SK-N-MC (cell line): ENCODE results near the gene EXD1.

Source experiments
- DNase-seq: peaks from one replicate; pipeline ENCODE4 v3.0.0-alpha.2; 2011; ENCODE audit warnings: low read depth, low spot score
- H3K27ac ChIP-seq: fragments of 200-600 bp; sonication (generic); 2 replicates; pipeline ENCODE4 v1.5.1; 2016; ENCODE audit warnings: mixed run types
- H3K36me3 ChIP-seq: fragments of 200-600 bp; sonication (generic); 2 replicates; pipeline ENCODE4 v1.6.1; 2017; ENCODE audit warnings: antibody characterized with exemption, low read length, mixed read lengths; ENCODE audit not compliant: insufficient read depth
- H3K4me3 ChIP-seq: fragments of 200-600 bp; sonication (generic); 2 replicates; pipeline ENCODE4 v1.5.1; 2016
- H3K9ac ChIP-seq: fragments of 200-600 bp; sonication (generic); 2 replicates; pipeline ENCODE4 v1.8.0; 2017; ENCODE audit warnings: mixed run types, mixed read lengths; ENCODE audit not compliant: insufficient read length
- H3K9me3 ChIP-seq: fragments of 200-600 bp; sonication (generic); 2 replicates; pipeline ENCODE4 v1.6.1; 2017; ENCODE audit warnings: low read depth, mild to moderate bottlenecking, antibody characterized with exemption, low read length, moderate library complexity, mixed read lengths
- EZH2 ChIP-seq: fragments of 200-600 bp; sonication (generic); IDR thresholded peaks from one replicate; pipeline ENCODE4 v1.6.1; 2017; ENCODE audit warnings: antibody characterized with exemption
- FOXP2 ChIP-seq: optimal IDR thresholded peaks from 2 replicates; pipeline ENCODE3; 2011; ENCODE audit warnings: mild to moderate bottlenecking, moderate library complexity; ENCODE audit not compliant: insufficient read depth; ENCODE audit errors: extremely low read length, control extremely low read depth
- POLR2AphosphoS5 ChIP-seq: IDR thresholded peaks from 2 replicates; pipeline ENCODE4 v1.6.1; 2012; ENCODE audit warnings: mild to moderate bottlenecking, low read depth, low read length, borderline replicate concordance

Gene EXD1

GRCh38 chr15:41133454-41133853, 97.1 kb downstream of the EXD1 start:
- TF ChIP-seq FOXP2, result no peak
- no peak for TF ChIP-seq POLR2AphosphoS5
- no peak for TF ChIP-seq EZH2
- no peak for DNase-seq
- Histone ChIP-seq H3K9ac (no peak overlapping the region), H3K9me3 (no peaks in the 10 kb centered on the region), H3K4me3 (no peak overlapping the region), H3K27ac (no peak overlapping the region), H3K36me3 (no peaks in the 10 kb centered on the region)
